B cell (primary cell): ENCODE data around the gene ERG.

Experiments
- EZH2 ChIP-seq: IDR thresholded peaks from 2 replicates; pipeline ENCODE4 v1.6.1; 2012; ENCODE audit warnings: borderline replicate concordance, low read depth, mild to moderate bottlenecking, moderate library complexity, low read length; ENCODE audit not compliant: insufficient read depth, poor library complexity, severe bottlenecking
- TF ChIP-seq, protein P1 (sequence below): fragments of 200-600 bp; IDR thresholded peaks from one replicate; pipeline ENCODE4 v1.8.0; 2022; ENCODE audit warnings: antibody characterized with exemption, mild to moderate bottlenecking

DNA sequence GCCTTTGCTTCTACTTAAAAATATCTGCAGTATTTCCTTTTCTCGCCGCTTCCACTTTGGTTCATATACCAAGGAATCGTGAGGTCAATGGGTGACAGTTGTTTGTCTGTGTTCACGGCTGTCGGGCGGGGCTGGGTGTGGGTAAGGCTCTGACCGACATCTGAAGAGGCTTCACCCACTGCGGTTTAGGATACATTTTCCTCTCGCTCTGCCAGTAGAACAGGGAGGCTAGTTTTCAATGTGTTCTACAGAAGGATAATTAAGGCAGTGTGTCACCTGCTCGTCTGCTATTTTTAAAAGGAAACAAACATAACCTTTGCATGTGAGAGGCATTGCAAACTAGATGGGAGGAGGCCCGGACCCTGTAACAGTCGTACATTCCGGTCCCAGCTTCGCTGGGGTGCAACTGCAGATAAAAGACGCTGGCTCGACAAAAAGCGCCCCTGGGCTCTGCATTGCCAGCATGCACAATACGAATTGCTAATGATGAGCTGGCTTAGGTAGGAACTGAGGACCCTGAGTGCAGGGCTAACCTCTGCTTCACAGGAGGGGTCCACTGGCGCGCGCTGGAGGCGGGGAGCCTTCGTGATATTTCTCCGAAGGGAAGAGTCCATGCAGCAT is 8.5 kb upstream of the ERG start:
- TF ChIP-seq, protein P1, sequence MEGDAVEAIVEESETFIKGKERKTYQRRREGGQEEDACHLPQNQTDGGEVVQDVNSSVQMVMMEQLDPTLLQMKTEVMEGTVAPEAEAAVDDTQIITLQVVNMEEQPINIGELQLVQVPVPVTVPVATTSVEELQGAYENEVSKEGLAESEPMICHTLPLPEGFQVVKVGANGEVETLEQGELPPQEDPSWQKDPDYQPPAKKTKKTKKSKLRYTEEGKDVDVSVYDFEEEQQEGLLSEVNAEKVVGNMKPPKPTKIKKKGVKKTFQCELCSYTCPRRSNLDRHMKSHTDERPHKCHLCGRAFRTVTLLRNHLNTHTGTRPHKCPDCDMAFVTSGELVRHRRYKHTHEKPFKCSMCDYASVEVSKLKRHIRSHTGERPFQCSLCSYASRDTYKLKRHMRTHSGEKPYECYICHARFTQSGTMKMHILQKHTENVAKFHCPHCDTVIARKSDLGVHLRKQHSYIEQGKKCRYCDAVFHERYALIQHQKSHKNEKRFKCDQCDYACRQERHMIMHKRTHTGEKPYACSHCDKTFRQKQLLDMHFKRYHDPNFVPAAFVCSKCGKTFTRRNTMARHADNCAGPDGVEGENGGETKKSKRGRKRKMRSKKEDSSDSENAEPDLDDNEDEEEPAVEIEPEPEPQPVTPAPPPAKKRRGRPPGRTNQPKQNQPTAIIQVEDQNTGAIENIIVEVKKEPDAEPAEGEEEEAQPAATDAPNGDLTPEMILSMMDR: no peak
- TF ChIP-seq EZH2: no peak
